Stimulated activated CD4-positive, alpha-beta T cell treated with anti-CD3 and anti-CD28 coated beads, Interleukin-4, amount 100 ng/mL, for 24 hours (primary cell): ENCODE data around the gene SORCS2.

Experiments used
- DNase-seq: peaks from one replicate; pipeline ENCODE4 v3.0.0-alpha.2; 2020

The SORCS2 gene

GRCh38 chr4:7330031-7330596 lies 137.8 kb downstream of the SORCS2 start:
- no peak for DNase-seq

- DNase-seq = no peak
Observed at GRCh38 chr4:7330811-7331681, 138.7 kb downstream of the SORCS2 start.

GRCh38 chr4:7331682-7332000 lies 139.3 kb downstream of the SORCS2 start:
- DNase-seq = no peak

- DNase-seq = no peak
Observed at GRCh38 chr4:7332216-7333023, 140.1 kb downstream of the SORCS2 start.

GRCh38 chr4:7333024-7333780 lies 140.9 kb downstream of the SORCS2 start:
- no peak for DNase-seq

GRCh38 chr4:7333801-7334421 lies 141.6 kb downstream of the SORCS2 start:
- DNase-seq = no peak

- DNase-seq = no peak
Observed at GRCh38 chr4:7334521-7335275, 142.4 kb downstream of the SORCS2 start.

- peak; percentile 45 for DNase-seq
Observed at GRCh38 chr4:7335344-7336066, 143.2 kb downstream of the SORCS2 start.

- no peak for DNase-seq
Observed at GRCh38 chr4:7336067-7336569, 143.8 kb downstream of the SORCS2 start.

- no peak for DNase-seq
Observed at GRCh38 chr4:7336732-7337131, 144.4 kb downstream of the SORCS2 start.

- no peak for DNase-seq
Observed at GRCh38 chr4:7337196-7338058, 145.1 kb downstream of the SORCS2 start.

GRCh38 chr4:7338059-7338452 lies 145.7 kb downstream of the SORCS2 start:
- no peak for DNase-seq

GRCh38 chr4:7338876-7339623 lies 146.7 kb downstream of the SORCS2 start:
- no peak for DNase-seq

GRCh38 chr4:7339751-7340552 lies 147.6 kb downstream of the SORCS2 start:
- DNase-seq = no peak

- no peak for DNase-seq
Observed at GRCh38 chr4:7340553-7341433, 148.5 kb downstream of the SORCS2 start.

GRCh38 chr4:7341491-7342222 lies 149.3 kb downstream of the SORCS2 start:
- DNase-seq = no peak
